IMR-90 (cell line): Measurements from ENCODE around the gene GPR35. TPM values are rescaled to one million over a fixed set of nuclear protein-coding genes. Genes with fewer than 3 reads are reported as not detected.

ENCODE experiments used
- ATAC-seq: fragments of 200-7000 bp; cut with Tn5 transposase; 2 replicates; pipeline ENCODE4 v1.9.1; 2020; ENCODE audit warnings: low read depth, mild to moderate bottlenecking, moderate library complexity
- BruUV-seq: library from RNA; stranded (reverse); fragments of 400-500 nt; replicated peaks from 2 replicates; lab custom pipeline; 2021; lab: Mats Ljungman, UMichigan
- CTCF ChIA-PET: fragments of 300-600 bp; formaldehyde crosslinking; extraction: SDS; loops from one replicate; lab custom pipeline; 2021; ENCODE audit warnings: antibody characterized with exemption; lab: Yijun Ruan, JAX
- POLR2A ChIA-PET: fragments of 300-600 bp; sonication (Branson Sonifier 250); formaldehyde crosslinking; loops from one replicate; lab custom pipeline; 2022; ENCODE audit warnings: antibody characterized with exemption; ENCODE audit not compliant: unreplicated experiment; lab: Charles Lee
- DNase-seq: peaks from one replicate; pipeline ENCODE4 v3.0.0; 2013
- H2AFZ ChIP-seq: replicated peaks from 2 replicates; pipeline ENCODE3; 2013; ENCODE audit warnings: low read length, mild to moderate bottlenecking; ENCODE audit not compliant: poor library complexity
- H2AK5ac ChIP-seq: 2 replicates; pipeline ENCODE4 v1.6.1; 2013; ENCODE audit warnings: low read depth, low read length, inconsistent platforms
- H2AK9ac ChIP-seq: replicated peaks from 2 replicates; pipeline ENCODE3; 2013; ENCODE audit warnings: mild to moderate bottlenecking, low read depth, low read length, moderate library complexity; ENCODE audit not compliant: poor library complexity
- H2BK120ac ChIP-seq: 2 replicates; pipeline ENCODE4 v1.6.1; 2013; ENCODE audit warnings: low read depth, low read length, inconsistent platforms
- H2BK15ac ChIP-seq: 3 replicates; pipeline ENCODE4 v1.6.1; 2013; ENCODE audit warnings: low read depth, low read length, inconsistent platforms
- H2BK20ac ChIP-seq: 2 replicates; pipeline ENCODE4 v1.6.1; 2013; ENCODE audit warnings: low read depth, mild to moderate bottlenecking, inconsistent platforms, low read length, moderate library complexity
- H2BK5ac ChIP-seq: 2 replicates; pipeline ENCODE4 v1.6.1; 2013; ENCODE audit warnings: mild to moderate bottlenecking, low read depth, low read length, inconsistent platforms; ENCODE audit not compliant: poor library complexity, severe bottlenecking
- H3K14ac ChIP-seq: replicated peaks from 2 replicates; pipeline ENCODE4 v1.6.1; 2013; ENCODE audit warnings: low read depth, low read length, inconsistent platforms
- H3K18ac ChIP-seq: 2 replicates; pipeline ENCODE4 v1.6.1; 2013; ENCODE audit warnings: low read depth, low read length, control low read depth
- H3K23ac ChIP-seq: 2 replicates; pipeline ENCODE4 v1.6.1; 2013; ENCODE audit warnings: low read depth, low read length, inconsistent platforms
- H3K27ac ChIP-seq: 2 replicates; pipeline ENCODE4 v1.5.1; 2013; ENCODE audit warnings: mild to moderate bottlenecking, control low read depth, low read length; ENCODE audit not compliant: insufficient read depth
- H3K27me3 ChIP-seq: 2 replicates; pipeline ENCODE4 v1.6.1; 2013; ENCODE audit warnings: low read length; ENCODE audit not compliant: control insufficient read depth, insufficient read depth
- H3K36me3 ChIP-seq: 2 replicates; pipeline ENCODE4 v1.6.1; 2013; ENCODE audit warnings: low read length, mixed read lengths; ENCODE audit not compliant: control insufficient read depth, insufficient read depth
- H3K4ac ChIP-seq: 2 replicates; pipeline ENCODE4 v1.6.1; 2013; ENCODE audit warnings: low read depth, low read length, inconsistent platforms
- H3K4me1 ChIP-seq: 2 replicates; pipeline ENCODE4 v1.6.1; 2013; ENCODE audit warnings: low read length, mixed read lengths; ENCODE audit not compliant: control insufficient read depth, insufficient read depth
- H3K4me2 ChIP-seq: 2 replicates; pipeline ENCODE4 v1.6.1; 2013; ENCODE audit warnings: low read depth, mild to moderate bottlenecking, control low read depth, low read length, moderate library complexity
- H3K4me3 ChIP-seq: 2 replicates; pipeline ENCODE4 v1.5.1; 2013; ENCODE audit warnings: low read depth, mild to moderate bottlenecking, control low read depth, low read length, moderate library complexity; ENCODE audit not compliant: insufficient read depth
- H3K56ac ChIP-seq: 2 replicates; pipeline ENCODE4 v1.6.1; 2013; ENCODE audit warnings: low read length, inconsistent platforms; ENCODE audit not compliant: insufficient read depth; ENCODE audit errors: extremely low read depth
- H3K79me1 ChIP-seq, 2 experiments: 2 replicates each; pipeline ENCODE4 v1.6.1; 2013; ENCODE audit warnings: low read length in 2 of 2, inconsistent platforms in 1 of 2, low read depth in 1 of 2
- H3K9ac ChIP-seq: 2 replicates; pipeline ENCODE4 v1.6.1; 2013; ENCODE audit warnings: low read depth, low read length, control low read depth
- H3K9me1 ChIP-seq: 2 replicates; pipeline ENCODE4 v1.6.1; 2013; ENCODE audit warnings: low read length, inconsistent platforms; ENCODE audit not compliant: insufficient read depth
- H3K9me3 ChIP-seq: 2 replicates; pipeline ENCODE4 v1.6.1; 2013; ENCODE audit warnings: low read length; ENCODE audit not compliant: control insufficient read depth, insufficient read depth
- H4K20me1 ChIP-seq: 2 replicates; pipeline ENCODE4 v1.6.1; 2013; ENCODE audit warnings: low read length, inconsistent platforms; ENCODE audit not compliant: insufficient read depth
- H4K5ac ChIP-seq: 2 replicates; pipeline ENCODE4 v1.6.1; 2013; ENCODE audit warnings: mild to moderate bottlenecking, low read depth, low read length, control low read depth
- H4K8ac ChIP-seq, 2 experiments: 2 replicates each; pipeline ENCODE4 v1.6.1; 2013; ENCODE audit warnings: low read depth in 2 of 2, low read length in 2 of 2, control low read depth in 1 of 2, inconsistent platforms in 1 of 2
- H4K91ac ChIP-seq: 2 replicates; pipeline ENCODE4 v1.6.1; 2013; ENCODE audit warnings: low read depth, low read length, inconsistent platforms; ENCODE audit not compliant: insufficient read depth
- BHLHE40 ChIP-seq: fragments of 150-350 bp; IDR thresholded peaks from 2 replicates; pipeline ENCODE4 v1.6.1; 2016; ENCODE audit warnings: mild to moderate bottlenecking, low read depth, low read length
- CEBPB ChIP-seq: IDR thresholded peaks from 2 replicates; pipeline ENCODE4 v1.6.1; 2012; ENCODE audit warnings: low read depth, low read length, improper control_type of control experiment
- CHD1 ChIP-seq: IDR thresholded peaks from 2 replicates; pipeline ENCODE4 v1.6.1; 2012; ENCODE audit warnings: low read depth, low read length, improper control_type of control experiment
- FOS ChIP-seq: fragments of 150-350 bp; IDR thresholded peaks from 2 replicates; pipeline ENCODE4 v1.6.1; 2016; ENCODE audit warnings: low read depth, low read length
- MAFK ChIP-seq: IDR thresholded peaks from 2 replicates; pipeline ENCODE4 v1.6.1; 2012; ENCODE audit warnings: low read depth, low read length, improper control_type of control experiment
- MAZ ChIP-seq: IDR thresholded peaks from 2 replicates; pipeline ENCODE4 v1.6.1; 2012; ENCODE audit warnings: low read depth, mild to moderate bottlenecking, low read length, improper control_type of control experiment, moderate library complexity, borderline replicate concordance
- MXI1 ChIP-seq: IDR thresholded peaks from 2 replicates; pipeline ENCODE4 v1.6.1; 2012; ENCODE audit warnings: low read depth, mild to moderate bottlenecking, low read length, moderate library complexity, borderline replicate concordance
- NFE2L2 ChIP-seq: fragments of 150-350 bp; IDR thresholded peaks from 2 replicates; pipeline ENCODE4 v1.6.1; 2016; ENCODE audit warnings: low read depth, mild to moderate bottlenecking, low read length
- POLR2A ChIP-seq: IDR thresholded peaks from 2 replicates; pipeline ENCODE4 v1.6.1; 2012; ENCODE audit warnings: mild to moderate bottlenecking, low read depth, low read length
- RAD21 ChIP-seq: IDR thresholded peaks from 2 replicates; pipeline ENCODE4 v1.6.1; 2012; ENCODE audit warnings: low read length, improper control_type of control experiment
- RCOR1 ChIP-seq: IDR thresholded peaks from 2 replicates; pipeline ENCODE4 v1.6.1; 2012; ENCODE audit warnings: mild to moderate bottlenecking, low read length, improper control_type of control experiment; ENCODE audit not compliant: insufficient replicate concordance
- RFX5 ChIP-seq: IDR thresholded peaks from 2 replicates; pipeline ENCODE4 v1.8.0; 2012; ENCODE audit warnings: low read depth, mild to moderate bottlenecking, low read length, moderate library complexity
- SMC3 ChIP-seq: fragments of 150-350 bp; IDR thresholded peaks from 2 replicates; pipeline ENCODE4 v1.6.1; 2016; ENCODE audit warnings: low read depth, mild to moderate bottlenecking, antibody characterized with exemption, low read length, moderate library complexity
- WGBS, 2 experiments: methylation state at CpG; one replicate each; pipeline versions ENCODE4 v1.1.5 to v1.1.7; 2013; ENCODE audit warnings: missing lambda C conversion rate in 2 of 2; ENCODE audit not compliant: insufficient read length in 1 of 2; ENCODE audit errors: extremely low coverage in 2 of 2; 5-methylcytosine and 5-hydroxymethylcytosine counted together
- dilution Hi-C: fragments of 300-500 bp; cut with HindIII; formaldehyde crosslinking; loops from one replicate; pipeline ENCODE4 v1.14.3; 2018; ENCODE audit warnings: low sequenced_read_pairs; ENCODE audit not compliant: unreplicated experiment
- in situ Hi-C: fragments of 300-500 bp; cut with MboI; formaldehyde crosslinking; loops from 3 replicates; pipeline ENCODE4 v1.14.3; 2019; ENCODE audit warnings: low sequenced_read_pairs, inconsistent platforms, mixed read lengths
- intact Hi-C: fragments of 100-400 bp; cut with micrococcal nuclease; formaldehyde crosslinking; loops from 2 replicates; pipeline ENCODE4 v1.10.0; 2022
- polyA plus RNA-seq, 3 experiments: library from polyadenylated mRNA; depleted of rRNA; stranded (reverse); fragments of >200 nt; gene quantifications; 2 replicates each; pipeline ENCODE4 v1.2.3, GENCODE V29; 2012; ENCODE audit warnings: low replicate concordance in 1 of 3
- total RNA-seq: library from RNA; depleted of rRNA; stranded (reverse); fragments of >200 nt; gene quantifications from 2 replicates; pipeline ENCODE4 v1.2.3, GENCODE V29; 2012
- TF ChIP-seq, protein P1 (sequence below): conservative IDR thresholded peaks from 2 replicates; pipeline ENCODE4 v1.5.1; 2012; ENCODE audit warnings: mild to moderate bottlenecking, low read depth, low read length, improper control_type of control experiment
- TF ChIP-seq, protein P2 (sequence below): fragments of 150-350 bp; IDR thresholded peaks from 2 replicates; pipeline ENCODE4 v1.6.1; 2016; ENCODE audit warnings: low read depth, mild to moderate bottlenecking, low read length, moderate library complexity, borderline replicate concordance
- TF ChIP-seq, protein P3 (sequence below): fragments of 150-350 bp; IDR thresholded peaks from 2 replicates; pipeline ENCODE4 v1.6.1; 2017; ENCODE audit warnings: mild to moderate bottlenecking, antibody characterized with exemption, low read length, low read depth

The GPR35 gene
- total and polyA plus RNA-seq, 2 of the 4 experiments (the other 2 are of a cell fraction): 0.31 TPM; not detected in 1

DNA sequence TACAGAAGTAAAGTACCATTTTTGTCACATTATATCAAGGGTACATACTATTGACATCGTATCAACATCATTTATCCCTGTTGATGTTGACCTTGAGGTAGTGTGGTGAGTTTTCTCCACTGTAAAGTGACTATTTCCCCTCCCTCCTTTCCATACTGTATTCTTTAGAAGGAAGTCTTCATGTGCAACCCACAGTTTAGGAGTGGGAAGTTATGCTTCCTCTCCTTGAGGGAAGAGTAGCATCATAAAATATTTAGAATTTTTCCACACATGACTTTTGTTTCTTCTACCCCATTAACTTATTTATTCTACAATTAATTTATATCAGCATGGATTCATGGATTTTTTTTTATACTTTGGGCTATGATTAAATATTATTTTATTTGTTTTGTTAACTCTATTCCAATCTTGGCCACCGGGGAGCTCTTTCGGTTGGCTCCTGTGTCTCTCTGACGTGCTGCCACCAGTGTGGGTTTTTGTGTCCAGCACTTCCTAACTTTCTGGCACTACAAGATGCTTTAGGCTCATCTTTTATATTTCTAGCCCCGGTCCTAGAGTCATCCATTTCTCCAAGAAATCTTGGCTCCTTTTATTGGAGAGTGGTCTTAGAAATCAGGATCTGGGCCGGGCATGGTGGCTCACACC, 38.4 kb downstream of the GPR35 start:
- H2BK5ac ChIP-seq: no peak overlapping the region
- H4K5ac ChIP-seq: no peak overlapping the region
- no peak overlapping the region for H2AK5ac ChIP-seq
- H4K91ac ChIP-seq: no peak overlapping the region
- no peaks in the 10 kb centered on the region for H3K4me1 ChIP-seq
- no peak overlapping the region for H3K56ac ChIP-seq
- no peak overlapping the region for H3K27ac ChIP-seq
- ChIA-PET POLR2A (no interaction called here), CTCF (interaction anchor here (0.9 kb wide), 1 partner anchor 66 kb away, joined by 3 read pairs; no protein-coding TSS in a partner anchor)
- intact Hi-C loops (loop anchor here (10.0 kb wide), 1 partner anchor 141 kb away; no protein-coding TSS in a partner anchor), dilution Hi-C loops (no loop called here), in situ Hi-C loops (no loop called here)
- H3K4me3 ChIP-seq: no peak overlapping the region
- TF ChIP-seq POLR2A (no peak), BHLHE40 (no peak), MXI1 (no peak), RAD21 (no peak), SMC3 (no peak), CHD1 (no peak), RCOR1 (no peak), CEBPB (no peak), RFX5 (no peak), MAZ (no peak), MAFK (no peak), FOS (no peak), NFE2L2 (no peak)
- TF ChIP-seq, protein P1, sequence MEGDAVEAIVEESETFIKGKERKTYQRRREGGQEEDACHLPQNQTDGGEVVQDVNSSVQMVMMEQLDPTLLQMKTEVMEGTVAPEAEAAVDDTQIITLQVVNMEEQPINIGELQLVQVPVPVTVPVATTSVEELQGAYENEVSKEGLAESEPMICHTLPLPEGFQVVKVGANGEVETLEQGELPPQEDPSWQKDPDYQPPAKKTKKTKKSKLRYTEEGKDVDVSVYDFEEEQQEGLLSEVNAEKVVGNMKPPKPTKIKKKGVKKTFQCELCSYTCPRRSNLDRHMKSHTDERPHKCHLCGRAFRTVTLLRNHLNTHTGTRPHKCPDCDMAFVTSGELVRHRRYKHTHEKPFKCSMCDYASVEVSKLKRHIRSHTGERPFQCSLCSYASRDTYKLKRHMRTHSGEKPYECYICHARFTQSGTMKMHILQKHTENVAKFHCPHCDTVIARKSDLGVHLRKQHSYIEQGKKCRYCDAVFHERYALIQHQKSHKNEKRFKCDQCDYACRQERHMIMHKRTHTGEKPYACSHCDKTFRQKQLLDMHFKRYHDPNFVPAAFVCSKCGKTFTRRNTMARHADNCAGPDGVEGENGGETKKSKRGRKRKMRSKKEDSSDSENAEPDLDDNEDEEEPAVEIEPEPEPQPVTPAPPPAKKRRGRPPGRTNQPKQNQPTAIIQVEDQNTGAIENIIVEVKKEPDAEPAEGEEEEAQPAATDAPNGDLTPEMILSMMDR: no peak
- TF ChIP-seq, protein P2, sequence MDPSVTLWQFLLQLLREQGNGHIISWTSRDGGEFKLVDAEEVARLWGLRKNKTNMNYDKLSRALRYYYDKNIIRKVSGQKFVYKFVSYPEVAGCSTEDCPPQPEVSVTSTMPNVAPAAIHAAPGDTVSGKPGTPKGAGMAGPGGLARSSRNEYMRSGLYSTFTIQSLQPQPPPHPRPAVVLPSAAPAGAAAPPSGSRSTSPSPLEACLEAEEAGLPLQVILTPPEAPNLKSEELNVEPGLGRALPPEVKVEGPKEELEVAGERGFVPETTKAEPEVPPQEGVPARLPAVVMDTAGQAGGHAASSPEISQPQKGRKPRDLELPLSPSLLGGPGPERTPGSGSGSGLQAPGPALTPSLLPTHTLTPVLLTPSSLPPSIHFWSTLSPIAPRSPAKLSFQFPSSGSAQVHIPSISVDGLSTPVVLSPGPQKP: no peak
- TF ChIP-seq, protein P3, sequence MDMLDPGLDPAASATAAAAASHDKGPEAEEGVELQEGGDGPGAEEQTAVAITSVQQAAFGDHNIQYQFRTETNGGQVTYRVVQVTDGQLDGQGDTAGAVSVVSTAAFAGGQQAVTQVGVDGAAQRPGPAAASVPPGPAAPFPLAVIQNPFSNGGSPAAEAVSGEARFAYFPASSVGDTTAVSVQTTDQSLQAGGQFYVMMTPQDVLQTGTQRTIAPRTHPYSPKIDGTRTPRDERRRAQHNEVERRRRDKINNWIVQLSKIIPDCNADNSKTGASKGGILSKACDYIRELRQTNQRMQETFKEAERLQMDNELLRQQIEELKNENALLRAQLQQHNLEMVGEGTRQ: no peak
- ATAC-seq (no peak), DNase-seq (no peak)
- H3K9me1 ChIP-seq: no peaks in the 10 kb centered on the region
- H3K4ac ChIP-seq: no peak overlapping the region
- no peak overlapping the region for H2AFZ ChIP-seq
- H3K14ac ChIP-seq: no peak overlapping the region
- H3K18ac ChIP-seq: no peak overlapping the region
- no peak overlapping the region for H3K4me2 ChIP-seq
- H3K9me3 ChIP-seq: peaks cover 3% of the 10 kb centered on the region; the same call in 1 of the 2 replicates
- no peak overlapping the region for H2BK20ac ChIP-seq
- no peak overlapping the region for H3K9ac ChIP-seq
- H4K8ac ChIP-seq: no peak overlapping the region
- peaks cover 8% of the 10 kb centered on the region; the same call in 1 of the 2 replicates for H3K27me3 ChIP-seq
- no peak overlapping the region for H3K23ac ChIP-seq
- no peak overlapping the region for H2BK120ac ChIP-seq
- no CpG with 5 or more reads among the region's 6 CpGs for WGBS, 2 experiments
- BruUV-seq: no TSS peak
- H3K79me1 ChIP-seq: no peaks in the 10 kb centered on the region
- H4K20me1 ChIP-seq: no peaks in the 10 kb centered on the region
- no peak overlapping the region for H2BK15ac ChIP-seq
- H2AK9ac ChIP-seq: no peak overlapping the region
- H3K36me3 ChIP-seq: no peaks in the 10 kb centered on the region
